ENCODE results near the gene TUBB. TPM values are rescaled to one million over a fixed set of nuclear protein-coding genes. Genes with fewer than 3 reads are reported as not detected.

The TUBB gene
- total RNA-seq, 1 donor from 2014 or later, result 725 TPM

DNA sequence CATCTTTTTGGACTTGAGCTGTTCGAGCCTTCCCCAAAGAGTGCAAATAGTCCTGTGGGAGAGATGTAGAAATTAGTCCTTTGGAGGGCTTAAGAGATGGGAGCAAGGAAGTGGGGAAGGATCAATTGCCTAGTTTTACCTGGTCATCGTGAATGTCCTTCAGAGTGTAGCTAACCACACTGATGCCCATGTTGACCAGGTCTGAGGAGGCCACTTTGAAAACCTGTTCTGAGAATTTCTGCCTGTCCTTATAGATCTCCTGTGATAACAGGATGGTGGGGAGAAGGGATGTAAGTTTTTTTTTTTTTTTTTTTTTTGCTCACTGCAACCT, 20.4 kb downstream of the TUBB start:
- peak overlapping the region; percentile 99 for H3K4me3 Mint-ChIP-seq (ENCODE audit: unreplicated experiment)
- H3K27ac Mint-ChIP-seq (ENCODE audit: unreplicated experiment), result peak overlapping the region; percentile 95
- no peaks in the 10 kb centered on the region for H3K27me3 Mint-ChIP-seq (ENCODE audit: unreplicated experiment)
- H3K4me1 Mint-ChIP-seq (ENCODE audit: unreplicated experiment), result peaks cover 41% of the 10 kb centered on the region
- DNase-seq (ENCODE audit: extremely low spot score, unreplicated experiment), result no peak
- H3K36me3 Mint-ChIP-seq (ENCODE audit: unreplicated experiment), result peaks cover 55% of the 10 kb centered on the region
- no peak for TF ChIP-seq CTCF (IDR thresholded peaks at IDR 0.05)
- H3K9me3 Mint-ChIP-seq (ENCODE audit: unreplicated experiment), result no peaks in the 10 kb centered on the region

GRCh38 chr6:30741063-30741779, 21.1 kb downstream of the TUBB start:
- no peaks in the 10 kb centered on the region for H3K27me3 Mint-ChIP-seq (ENCODE audit: unreplicated experiment)
- no peaks in the 10 kb centered on the region for H3K9me3 Mint-ChIP-seq (ENCODE audit: unreplicated experiment)
- H3K4me1 Mint-ChIP-seq (ENCODE audit: unreplicated experiment), result peaks cover 41% of the 10 kb centered on the region
- DNase-seq (ENCODE audit: extremely low spot score, unreplicated experiment), result no peak
- peaks cover 49% of the 10 kb centered on the region for H3K36me3 Mint-ChIP-seq (ENCODE audit: unreplicated experiment)
- peak overlapping the region; percentile 95 for H3K27ac Mint-ChIP-seq (ENCODE audit: unreplicated experiment)
- no peak for TF ChIP-seq CTCF (IDR thresholded peaks at IDR 0.05)
- H3K4me3 Mint-ChIP-seq (ENCODE audit: unreplicated experiment), result peak overlapping the region; percentile 99

DNA sequence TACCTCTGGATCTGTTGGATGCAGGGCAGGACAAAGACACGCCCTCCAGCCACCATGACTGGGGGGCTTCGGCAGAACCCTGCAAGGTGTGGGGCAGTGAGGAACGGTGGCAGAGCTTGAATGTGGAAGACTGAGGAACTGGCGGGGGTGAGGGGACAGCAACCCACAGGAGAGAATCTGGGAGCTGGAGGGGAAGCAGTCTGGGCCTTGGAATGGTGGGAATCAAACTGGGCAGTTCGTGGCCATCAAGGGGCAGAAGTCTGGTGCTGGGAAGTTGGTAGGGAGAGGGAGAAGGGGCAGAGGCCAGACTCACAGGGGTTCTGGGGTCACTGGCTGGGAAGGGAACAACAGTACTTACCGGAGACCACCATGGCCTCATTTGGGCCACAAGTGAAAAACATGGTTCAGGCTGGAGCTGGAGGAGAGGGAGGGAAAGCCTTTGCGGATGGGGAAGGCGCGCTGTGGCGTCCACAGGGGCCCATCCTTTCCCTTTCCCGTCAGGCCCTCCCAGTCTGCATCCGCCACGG, 21.7 kb downstream of the TUBB start:
- peak overlapping the region; percentile 99 for H3K4me3 Mint-ChIP-seq (ENCODE audit: unreplicated experiment)
- TF ChIP-seq CTCF (IDR thresholded peaks at IDR 0.05), result no peak
- no peak for DNase-seq (ENCODE audit: extremely low spot score, unreplicated experiment)
- H3K27ac Mint-ChIP-seq (ENCODE audit: unreplicated experiment), result peak overlapping the region; percentile 95
- no peaks in the 10 kb centered on the region for H3K27me3 Mint-ChIP-seq (ENCODE audit: unreplicated experiment)
- H3K9me3 Mint-ChIP-seq (ENCODE audit: unreplicated experiment), result no peaks in the 10 kb centered on the region
- H3K4me1 Mint-ChIP-seq (ENCODE audit: unreplicated experiment), result peaks cover 45% of the 10 kb centered on the region
- peaks cover 46% of the 10 kb centered on the region for H3K36me3 Mint-ChIP-seq (ENCODE audit: unreplicated experiment)

GRCh38 chr6:30742316-30743098, 22.4 kb downstream of the TUBB start, which contains the start of gene FLOT1:
FLOT1 (minus strand) TSS chr6:30742687; CDS start chr6:30742189, 498 bp downstream.
- Mint-ChIP-seq H3K4me1 (ENCODE audit: unreplicated experiment) (peaks cover 50% of the 10 kb centered on the region), H3K36me3 (ENCODE audit: unreplicated experiment) (peaks cover 41% of the 10 kb centered on the region), H3K4me3 (ENCODE audit: unreplicated experiment) (peak within 1 kb of the TSS; percentile 99), H3K9me3 (ENCODE audit: unreplicated experiment) (no peaks in the 10 kb centered on the region), H3K27me3 (ENCODE audit: unreplicated experiment) (no peaks in the 10 kb centered on the region), H3K27ac (ENCODE audit: unreplicated experiment) (peak within 1 kb of the TSS; percentile 98)
- no peak for TF ChIP-seq CTCF (IDR thresholded peaks at IDR 0.05)
- peak; percentile 97 for DNase-seq (ENCODE audit: extremely low spot score, unreplicated experiment)
